A673 (cell line): Measurements from ENCODE around the gene MYH4.

Experiments
- EZH2 ChIP-seq: fragments of 200-600 bp; sonication (generic); IDR thresholded peaks from 2 replicates; pipeline ENCODE4 v1.6.1; 2017; ENCODE audit warnings: borderline replicate concordance, low read depth, mild to moderate bottlenecking, mixed read lengths, antibody characterized with exemption, low read length; ENCODE audit not compliant: poor library complexity, severe bottlenecking
- TF ChIP-seq, protein P1 (sequence below): fragments of 300-800, 200-600 bp; sonication (generic); conservative IDR thresholded peaks from 2 replicates; pipeline ENCODE4 v1.5.1; 2017; ENCODE audit warnings: low read depth, mild to moderate bottlenecking, antibody characterized with exemption, low read length, moderate library complexity, mixed read lengths

- TF ChIP-seq, protein P1, sequence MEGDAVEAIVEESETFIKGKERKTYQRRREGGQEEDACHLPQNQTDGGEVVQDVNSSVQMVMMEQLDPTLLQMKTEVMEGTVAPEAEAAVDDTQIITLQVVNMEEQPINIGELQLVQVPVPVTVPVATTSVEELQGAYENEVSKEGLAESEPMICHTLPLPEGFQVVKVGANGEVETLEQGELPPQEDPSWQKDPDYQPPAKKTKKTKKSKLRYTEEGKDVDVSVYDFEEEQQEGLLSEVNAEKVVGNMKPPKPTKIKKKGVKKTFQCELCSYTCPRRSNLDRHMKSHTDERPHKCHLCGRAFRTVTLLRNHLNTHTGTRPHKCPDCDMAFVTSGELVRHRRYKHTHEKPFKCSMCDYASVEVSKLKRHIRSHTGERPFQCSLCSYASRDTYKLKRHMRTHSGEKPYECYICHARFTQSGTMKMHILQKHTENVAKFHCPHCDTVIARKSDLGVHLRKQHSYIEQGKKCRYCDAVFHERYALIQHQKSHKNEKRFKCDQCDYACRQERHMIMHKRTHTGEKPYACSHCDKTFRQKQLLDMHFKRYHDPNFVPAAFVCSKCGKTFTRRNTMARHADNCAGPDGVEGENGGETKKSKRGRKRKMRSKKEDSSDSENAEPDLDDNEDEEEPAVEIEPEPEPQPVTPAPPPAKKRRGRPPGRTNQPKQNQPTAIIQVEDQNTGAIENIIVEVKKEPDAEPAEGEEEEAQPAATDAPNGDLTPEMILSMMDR, result no peak
- no peak for TF ChIP-seq EZH2
Observed at GRCh38 chr17:10512856-10513255, 43.5 kb upstream of the MYH4 start.
